SK-N-SH (cell line): ENCODE measurements around the gene VANGL1.

Experiments used
- CTCF ChIP-seq: fragments of 200-600 bp; sonication (generic); IDR thresholded peaks from 2 replicates; pipeline ENCODE4 v1.6.1; 2017; ENCODE audit warnings: antibody characterized with exemption, mild to moderate bottlenecking, moderate library complexity
- EZH2phosphoT487 ChIP-seq: fragments of 200-600 bp; sonication (generic); IDR thresholded peaks from 2 replicates; pipeline ENCODE4 v1.6.1; 2017; ENCODE audit warnings: low read depth, mixed run types, mild to moderate bottlenecking, antibody characterized with exemption, moderate library complexity, borderline replicate concordance
- JUND ChIP-seq: IDR thresholded peaks from 2 replicates; pipeline ENCODE4 v1.4.0; 2012
- POLR2AphosphoS5 ChIP-seq: IDR thresholded peaks from 2 replicates; pipeline ENCODE4 v1.6.1; 2012; ENCODE audit warnings: low read depth, low read length
- SMC3 ChIP-seq: IDR thresholded peaks from 2 replicates; pipeline ENCODE4 v1.6.1; 2012; ENCODE audit warnings: low read depth, low read length, improper control_type of control experiment
- YY1 ChIP-seq: IDR thresholded peaks from 2 replicates; pipeline ENCODE4 v1.4.0; 2012; ENCODE audit warnings: low read depth, mild to moderate bottlenecking

- TF ChIP-seq SMC3 = no peak
- no peak for TF ChIP-seq CTCF
- no peak for TF ChIP-seq POLR2AphosphoS5
- no peak for TF ChIP-seq EZH2phosphoT487
- no peak for TF ChIP-seq YY1
- no peak for TF ChIP-seq JUND
These were observed 49.2 kb downstream of the VANGL1 start for GRCh38 chr1:115690972-115691371.
